T-helper 2 cell (primary cell): Measurements from ENCODE around the gene GRPEL2.

ENCODE experiments used
- DNase-seq, 5 experiments: peaks; one replicate each; pipeline versions ENCODE4 v3.0.0 to v3.0.0-alpha.2; 2012 to 2022
- total RNA-seq, 2 donors: gene quantifications; one replicate each; lab custom pipeline; 2026; lab: John Stamatoyannopoulos, UW

The GRPEL2 gene
- total RNA-seq: 21.8 to 40.4 reads per million in 2 donors

- peak; percentile 59 to 95 (median 79) for DNase-seq
Observed at GRCh38 chr5:149345147-149345891, at the start of gene GRPEL2. GRPEL2 (plus strand) TSS chr5:149345499; CDS start chr5:149345540, 41 bp downstream.

DNA sequence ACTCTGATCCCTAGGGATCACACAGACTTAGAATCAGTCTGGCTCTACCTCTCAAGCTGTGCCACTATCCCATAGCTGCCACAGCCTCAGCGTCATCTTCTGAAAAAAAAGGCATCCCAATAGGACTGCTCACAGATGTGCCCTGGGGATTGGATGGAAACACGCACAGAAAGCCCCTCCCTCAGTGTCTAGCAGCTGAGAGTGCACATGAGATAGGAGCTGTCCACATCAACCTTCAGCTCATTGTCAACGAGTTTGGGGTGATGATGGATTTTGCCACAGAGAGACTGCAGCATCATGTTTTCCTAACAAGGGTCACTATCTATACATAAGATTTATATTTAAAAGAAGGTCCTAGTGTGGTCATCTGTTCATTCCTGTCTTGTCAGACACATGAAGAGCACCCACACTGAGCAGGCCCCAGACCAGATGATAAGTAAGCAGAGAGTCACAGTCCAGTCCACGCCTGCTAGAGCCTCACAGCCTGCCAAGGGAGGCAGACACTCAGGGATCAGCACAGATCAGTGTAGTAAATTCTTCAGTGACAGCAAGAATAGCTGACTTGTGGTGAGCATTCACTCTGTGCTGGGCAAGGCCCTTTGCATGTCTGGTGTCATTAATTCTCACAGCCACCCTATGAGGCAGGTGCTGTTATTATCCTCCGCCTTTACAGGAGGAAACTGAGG is 47.8 kb upstream of the GRPEL2 start:
- DNase-seq: no peak

- no peak for DNase-seq
Observed at GRCh38 chr5:149298163-149298562, 47.1 kb upstream of the GRPEL2 start.

- no peak for DNase-seq
Observed at GRCh38 chr5:149298842-149299404, 46.4 kb upstream of the GRPEL2 start.

- no peak for DNase-seq
Observed at GRCh38 chr5:149299451-149300054, 45.7 kb upstream of the GRPEL2 start.

DNA sequence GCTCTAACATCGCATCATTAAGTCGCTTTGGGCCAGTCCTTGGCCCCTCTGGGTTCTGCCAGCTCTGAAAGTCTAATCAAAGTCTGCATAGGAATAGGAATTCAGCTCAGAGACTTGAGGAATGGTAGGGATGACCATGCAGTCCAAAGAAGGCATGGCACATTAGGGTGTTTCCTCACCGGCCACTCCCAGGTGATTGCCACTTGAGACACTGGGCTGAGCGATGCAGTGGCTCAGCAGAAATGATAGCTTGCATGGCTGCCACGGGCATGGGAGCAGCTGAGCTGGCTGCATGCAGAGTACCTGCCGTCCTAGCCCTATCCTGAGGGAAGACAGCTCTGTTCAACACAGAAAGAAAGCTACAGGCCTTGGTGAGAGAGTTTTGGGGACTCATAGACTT is 44.9 kb upstream of the GRPEL2 start:
- DNase-seq: no peak

DNA sequence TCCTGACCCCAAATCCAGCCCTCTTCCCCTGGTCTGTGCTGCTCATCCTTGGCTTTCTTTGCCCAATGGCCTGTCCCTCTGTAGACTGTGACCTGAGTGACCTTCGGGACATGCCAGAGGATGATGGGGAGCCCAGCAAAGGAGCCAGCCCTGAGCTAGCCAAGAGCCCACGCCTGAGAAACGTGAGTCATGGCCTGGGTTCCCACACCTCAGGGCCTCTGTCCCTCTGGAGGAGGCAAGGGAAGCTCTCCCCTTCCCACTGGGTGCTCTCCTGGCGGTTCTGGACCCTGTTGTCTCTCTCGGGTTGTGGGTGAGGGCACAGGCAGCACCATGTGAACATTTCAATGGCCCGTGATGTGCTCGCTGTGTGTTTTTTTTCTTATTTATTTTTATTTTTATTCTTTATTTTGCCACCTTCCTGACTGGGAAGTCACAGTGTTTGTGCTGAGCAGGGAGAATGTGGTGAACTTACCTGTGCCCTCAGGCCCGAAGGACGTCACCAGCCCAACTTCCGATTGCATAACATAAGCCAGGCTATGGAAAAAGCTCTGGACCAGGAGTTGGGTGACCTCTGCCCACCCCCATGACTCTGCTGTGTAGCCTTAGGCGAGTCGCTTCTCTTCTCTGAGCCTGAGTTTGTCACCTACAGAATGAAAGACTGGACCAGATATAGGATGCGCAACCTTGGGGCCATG is 44.1 kb upstream of the GRPEL2 start:
- no peak for DNase-seq

- DNase-seq: no peak
Observed at GRCh38 chr5:149301744-149302380, 43.4 kb upstream of the GRPEL2 start.

- DNase-seq: no peak
Observed at GRCh38 chr5:149302641-149303040, 42.7 kb upstream of the GRPEL2 start.

DNA sequence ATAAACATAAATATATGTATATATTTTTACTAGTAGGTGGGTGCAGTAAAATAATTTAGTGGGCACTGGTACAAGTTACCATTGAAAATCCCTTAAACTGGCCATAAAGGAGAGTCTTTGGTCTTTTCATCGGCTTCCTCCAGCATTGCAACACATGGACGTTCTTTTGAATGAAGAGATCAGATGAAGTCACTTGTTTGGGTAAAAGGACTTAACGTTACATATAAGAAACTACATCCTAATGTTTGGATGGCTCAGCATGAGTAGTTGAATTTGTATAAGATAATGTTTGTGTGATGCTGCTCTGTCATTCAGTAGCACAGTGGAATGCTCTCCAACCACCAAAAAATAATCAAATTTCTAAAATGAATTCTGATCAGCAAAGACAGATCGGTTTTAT is 42.1 kb upstream of the GRPEL2 start:
- no peak for DNase-seq

GRCh38 chr5:149304195-149305078 is 40.9 kb upstream of the GRPEL2 start:
- DNase-seq: no peak

DNA sequence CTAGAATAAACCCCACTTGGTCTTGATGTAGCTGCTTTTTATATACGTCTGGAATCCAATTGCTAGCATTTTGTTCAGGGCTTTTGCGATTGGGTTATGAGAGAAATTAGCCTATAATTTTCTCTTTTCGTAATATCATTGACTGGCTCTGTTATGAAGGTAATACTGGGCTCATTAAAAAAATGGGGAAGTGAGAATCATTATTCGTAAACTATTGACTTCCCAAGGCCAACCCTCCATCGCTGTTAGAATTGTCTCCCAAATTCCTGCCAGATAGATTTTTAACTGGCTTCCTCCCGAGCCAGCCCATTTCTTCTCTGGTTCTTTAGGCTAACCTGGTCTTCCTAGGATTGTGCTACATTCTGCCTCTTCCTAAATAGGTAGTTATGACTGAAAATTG is 35.9 kb upstream of the GRPEL2 start:
- no peak for DNase-seq

DNA sequence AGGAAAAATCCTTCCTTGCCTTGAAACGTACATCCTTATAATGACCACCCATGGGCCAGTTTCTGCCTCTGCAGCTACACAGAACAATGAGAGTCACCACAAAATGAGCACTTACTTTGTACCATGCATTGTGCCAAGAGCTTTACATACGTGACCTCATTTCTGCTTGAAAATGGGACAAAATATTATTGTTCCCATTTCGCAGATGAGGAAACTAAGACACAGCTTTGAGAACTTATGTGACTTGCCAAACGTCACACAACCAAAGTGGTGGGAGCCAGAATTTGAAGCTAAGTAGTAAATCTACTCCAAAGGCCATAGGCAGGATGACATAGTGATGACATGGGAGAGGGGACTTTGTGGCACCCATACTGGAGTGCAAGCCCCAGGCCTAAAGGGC is 34.8 kb upstream of the GRPEL2 start:
- no peak for DNase-seq

GRCh38 chr5:149310947-149311658 is 34.2 kb upstream of the GRPEL2 start:
- DNase-seq: no peak

GRCh38 chr5:149313151-149313841 is 32.0 kb upstream of the GRPEL2 start:
- DNase-seq: no peak

DNA sequence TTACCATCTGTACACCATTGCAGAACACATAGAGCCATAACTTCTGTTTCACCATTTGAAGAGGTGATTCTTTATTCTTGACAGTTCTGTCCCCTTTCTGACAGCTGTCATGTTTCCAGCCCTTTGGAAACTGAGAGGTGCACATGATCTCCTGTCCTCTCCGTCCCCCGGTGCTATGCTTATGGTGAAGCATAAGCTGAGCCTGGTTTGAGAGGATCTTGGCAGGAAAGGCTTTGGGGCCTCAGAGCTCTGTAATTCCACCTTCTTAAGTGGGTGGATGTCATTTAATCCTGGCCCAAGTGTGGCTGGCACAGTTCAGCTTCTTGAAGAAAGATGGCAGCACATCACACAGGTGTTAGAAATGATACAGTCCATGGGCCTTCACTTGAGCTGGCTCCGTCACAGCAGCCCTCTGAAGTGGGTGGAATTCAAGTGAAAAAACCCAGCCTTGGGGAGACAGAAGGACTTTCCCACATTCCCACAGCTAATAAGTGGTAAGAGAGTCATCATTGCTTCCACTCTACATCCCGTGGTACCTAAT is 30.7 kb upstream of the GRPEL2 start:
- DNase-seq: no peak

GRCh38 chr5:149315753-149316152 is 29.5 kb upstream of the GRPEL2 start:
- DNase-seq: no peak

DNA sequence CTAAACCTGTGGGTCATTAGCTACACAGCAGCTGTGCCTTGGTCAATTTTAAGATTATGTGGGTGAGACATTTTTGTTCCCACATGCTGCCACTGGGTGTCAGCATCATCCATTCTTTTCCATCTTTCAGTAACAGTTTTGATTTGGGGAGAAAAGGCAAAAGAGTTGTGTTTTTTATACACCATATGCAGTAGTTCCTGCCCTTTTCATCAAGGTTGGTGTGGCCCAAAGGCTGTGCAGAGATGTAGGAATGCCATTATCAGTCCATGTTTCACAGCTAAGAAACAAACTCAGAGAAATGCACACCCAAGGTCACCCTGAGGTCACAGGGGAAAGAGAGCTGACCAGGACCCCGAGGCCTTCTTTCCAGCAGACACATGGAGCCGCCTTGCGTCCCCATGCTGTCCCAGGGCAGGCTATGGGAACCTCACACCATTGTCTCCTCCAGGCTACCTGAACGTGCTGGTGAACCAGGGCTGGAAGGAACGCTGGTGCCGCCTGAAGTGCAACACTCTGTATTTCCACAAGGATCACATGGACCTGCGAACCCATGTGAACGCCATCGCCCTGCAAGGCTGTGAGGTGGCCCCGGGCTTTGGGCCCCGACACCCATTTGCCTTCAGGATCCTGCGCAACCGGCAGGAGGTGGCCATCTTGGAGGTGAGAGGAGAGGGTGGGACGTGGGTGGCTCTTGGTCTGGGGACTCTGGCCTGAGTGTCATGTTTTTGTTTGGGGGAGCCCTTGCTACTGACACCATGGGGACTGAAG is 27.8 kb upstream of the GRPEL2 start:
- DNase-seq: peak in 3 of 5 experiments; percentile 7 to 51 (median 22)

- no peak for DNase-seq
Observed at GRCh38 chr5:149319174-149319573, 26.1 kb upstream of the GRPEL2 start.
